Superior temporal gyrus (tissue), 1 donor: ENCODE results near the gene AHCYL1.

Experiments
- DNase-seq: peaks from one replicate; pipeline ENCODE4 v3.0.0-alpha.2; 2016; ENCODE audit errors: extremely low spot score

Gene AHCYL1

GRCh38 chr1:110060662-110061060 is 76.1 kb downstream of the AHCYL1 start:
- DNase-seq = no peak

GRCh38 chr1:110061341-110061740 is 76.8 kb downstream of the AHCYL1 start:
- no peak for DNase-seq

GRCh38 chr1:110062612-110063011 is 78.0 kb downstream of the AHCYL1 start:
- DNase-seq = no peak

- DNase-seq = no peak
Measured at GRCh38 chr1:110063781-110064180, 79.2 kb downstream of the AHCYL1 start.

GRCh38 chr1:110064576-110065337 is 80.2 kb downstream of the AHCYL1 start:
- no peak for DNase-seq

- no peak for DNase-seq
Measured at GRCh38 chr1:110065841-110066240, 81.3 kb downstream of the AHCYL1 start.

- DNase-seq = no peak
Measured at GRCh38 chr1:110067479-110067892, 82.9 kb downstream of the AHCYL1 start.

- no peak for DNase-seq
Measured at GRCh38 chr1:110067893-110068645, 83.5 kb downstream of the AHCYL1 start.

- no peak for DNase-seq
Measured at GRCh38 chr1:110068646-110069403, 84.3 kb downstream of the AHCYL1 start.

GRCh38 chr1:110069404-110070281 is 85.1 kb downstream of the AHCYL1 start:
- no peak for DNase-seq

- no peak for DNase-seq
Measured at GRCh38 chr1:110070282-110070669, 85.7 kb downstream of the AHCYL1 start.

GRCh38 chr1:110070671-110071242 is 86.2 kb downstream of the AHCYL1 start, which contains the start of gene ALX3:
ALX3 (minus strand) TSS chr1:110070672; CDS start chr1:110070612, 60 bp downstream.
- no peak for DNase-seq
